ENCODE measurements around the gene MYO15A. TPM values are rescaled to one million over a fixed set of nuclear protein-coding genes. Genes with fewer than 3 reads are reported as not detected.

The MYO15A gene
- total RNA-seq, 1 experiment from 2014 or later, result 2.8 TPM

DNA sequence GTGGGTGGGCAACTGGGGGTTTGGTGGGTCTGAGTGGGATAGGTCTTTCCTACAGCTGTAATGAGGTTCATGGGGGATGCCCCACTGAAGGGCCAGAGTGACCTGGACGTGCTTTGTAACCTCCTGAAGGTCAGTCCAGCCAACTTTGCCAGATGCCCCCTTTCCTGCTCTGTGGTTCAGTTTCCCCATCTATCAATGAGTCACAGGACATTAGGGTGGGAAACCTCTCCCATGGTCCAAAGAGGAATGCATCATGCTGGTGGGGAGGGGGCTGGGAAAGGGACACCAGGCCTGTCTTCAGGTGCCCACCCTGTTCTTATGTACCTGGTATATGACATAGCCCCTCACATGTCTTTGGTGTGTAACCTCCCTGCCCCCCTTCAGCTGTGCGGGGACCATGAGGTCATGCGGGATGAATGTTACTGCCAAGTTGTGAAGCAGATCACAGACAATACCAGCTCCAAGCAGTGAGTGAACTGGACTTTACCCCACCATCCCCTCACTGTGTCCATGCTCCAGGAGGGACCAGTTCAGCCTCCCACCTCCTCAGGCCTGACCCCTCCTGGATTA, 51.1 kb downstream of the MYO15A start (continued):
- TF ChIP-seq TCF7L2 (IDR thresholded peaks at IDR 0.05; ENCODE audit: borderline replicate concordance, extremely low read depth, insufficient read depth, insufficient read length), result no peak
- TF ChIP-seq RAD21 (IDR thresholded peaks at IDR 0.05; ENCODE audit: low read depth), result no peak
- no peak for TF ChIP-seq SP1 (IDR thresholded peaks at IDR 0.05; ENCODE audit: low read depth)

DNA sequence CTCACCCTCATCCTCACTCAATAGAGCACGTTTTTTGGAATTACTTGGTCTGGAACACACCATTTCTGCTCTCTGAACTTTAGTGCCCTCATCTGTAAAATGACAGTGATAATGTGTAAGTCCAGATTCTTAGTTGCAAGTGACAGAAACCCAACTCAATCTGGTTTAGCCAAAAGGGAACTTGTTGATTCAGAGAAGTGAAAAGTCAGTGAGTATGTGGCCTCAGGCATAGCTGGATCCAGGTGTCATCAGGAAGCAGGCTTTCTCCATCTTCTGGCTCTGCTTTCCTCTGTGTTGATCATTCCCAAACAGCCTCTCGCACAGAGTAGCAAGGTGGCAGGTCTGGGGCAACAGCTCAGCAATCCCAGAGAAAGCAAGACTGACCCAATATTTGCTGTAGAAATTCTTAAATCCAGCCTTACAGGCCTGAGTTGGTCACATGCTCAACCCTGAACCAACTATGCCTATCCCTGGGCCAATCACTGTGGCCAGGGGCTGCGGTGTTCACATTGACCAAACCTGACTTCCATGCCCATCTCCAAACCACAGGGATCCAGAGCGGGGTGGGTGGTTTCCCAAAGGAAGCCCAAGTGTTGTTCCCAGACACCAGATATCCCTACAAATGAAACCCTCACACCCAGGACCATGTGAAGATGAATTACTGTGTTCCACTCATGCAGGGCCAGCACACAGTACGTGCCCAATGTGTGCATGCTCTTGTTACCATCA, 51.7 kb downstream of the MYO15A start:
- Histone ChIP-seq H4K20me1 (ENCODE audit: insufficient read depth) (no peaks in the 10 kb centered on the region), H3K9ac (ENCODE audit: low read length) (no peak overlapping the region), H3K79me2 (ENCODE audit: insufficient read depth, low read length) (no peaks in the 10 kb centered on the region), H3K4me1 (ENCODE audit: control insufficient read depth in 1 of 2, insufficient read depth in 2 of 2, low read length in 2 of 2) (peaks cover 11 to 42% of the 10 kb centered on the region in 2 experiments), H3K27ac (ENCODE audit: low read depth, low read length) (no peak overlapping the region), H3K4me3 (replicated peaks in 1 of 2; ENCODE audit: low read depth in 1 of 2, low read length in 2 of 2) (no peak overlapping the region), H3K36me3 (ENCODE audit: control insufficient read depth in 1 of 2, insufficient read depth in 2 of 2, low read length in 2 of 2) (no peaks in the 10 kb centered on the region), H3K9me3 (ENCODE audit: control insufficient read depth in 1 of 2, insufficient read depth in 1 of 2, low read depth in 1 of 2, low read length in 2 of 2) (no peaks in the 10 kb centered on the region), H3K27me3 (ENCODE audit: insufficient read depth, low read length) (no peaks in the 10 kb centered on the region), H3K9me2 (ENCODE audit: insufficient read depth) (no peaks in the 10 kb centered on the region), H2AFZ (ENCODE audit: low read depth, low read length, poor library complexity, severe bottlenecking) (no peak overlapping the region), H3K4me2 (ENCODE audit: low read length) (no peak overlapping the region)
- ChIA-PET RAD21 (ENCODE audit: low non-redundant PET in 1 of 2, low total read pairs in 2 of 2, uncharacterized antibody in 2 of 2, unreplicated experiment in 2 of 2) (no interaction called here), POLR2A (no interaction called here), CTCF (no interaction called here)
- no TSS peak for BruUV-seq (replicated peaks)
- DNase-seq (ENCODE audit: low read depth, low spot score) (no peak), ATAC-seq (no peak)
- no peak for TF ChIP-seq JUND (IDR thresholded peaks at IDR 0.05)
- no peak for TF ChIP-seq ZNF274 (IDR thresholded peaks at IDR 0.05; ENCODE audit: low read depth, low read length)
- intact Hi-C loops (cut with micrococcal nuclease), result no loop called here

All from HCT116 (cell line).